Measurements from ENCODE around the gene HOMER2.

DNA sequence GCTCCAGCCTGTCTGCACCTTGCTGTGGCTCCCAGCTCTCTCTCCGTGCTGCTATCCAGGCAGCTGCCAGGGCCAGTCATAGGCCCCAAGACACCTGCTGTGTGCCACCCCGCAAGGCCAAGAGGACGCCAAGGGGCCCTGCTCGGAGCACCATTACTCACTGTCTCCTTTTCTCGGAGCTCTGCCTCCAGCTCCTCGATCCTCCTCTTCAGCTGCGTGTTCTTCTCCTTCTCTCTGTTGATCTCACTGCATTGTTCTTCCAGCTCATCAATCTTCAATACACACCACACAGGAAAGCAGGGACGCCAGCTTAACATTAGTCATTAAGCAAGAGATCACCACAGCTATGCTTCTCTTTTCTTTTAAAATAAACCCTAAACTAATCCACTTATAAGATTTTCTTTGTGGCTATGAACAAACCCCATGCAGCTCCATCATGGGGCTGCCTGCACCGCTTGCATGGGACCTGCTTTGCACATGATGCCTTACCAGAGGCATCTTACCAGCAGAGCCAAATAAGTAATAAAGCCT lies 100.5 kb downstream of the HOMER2 start:
- TF ChIP-seq, protein P1, sequence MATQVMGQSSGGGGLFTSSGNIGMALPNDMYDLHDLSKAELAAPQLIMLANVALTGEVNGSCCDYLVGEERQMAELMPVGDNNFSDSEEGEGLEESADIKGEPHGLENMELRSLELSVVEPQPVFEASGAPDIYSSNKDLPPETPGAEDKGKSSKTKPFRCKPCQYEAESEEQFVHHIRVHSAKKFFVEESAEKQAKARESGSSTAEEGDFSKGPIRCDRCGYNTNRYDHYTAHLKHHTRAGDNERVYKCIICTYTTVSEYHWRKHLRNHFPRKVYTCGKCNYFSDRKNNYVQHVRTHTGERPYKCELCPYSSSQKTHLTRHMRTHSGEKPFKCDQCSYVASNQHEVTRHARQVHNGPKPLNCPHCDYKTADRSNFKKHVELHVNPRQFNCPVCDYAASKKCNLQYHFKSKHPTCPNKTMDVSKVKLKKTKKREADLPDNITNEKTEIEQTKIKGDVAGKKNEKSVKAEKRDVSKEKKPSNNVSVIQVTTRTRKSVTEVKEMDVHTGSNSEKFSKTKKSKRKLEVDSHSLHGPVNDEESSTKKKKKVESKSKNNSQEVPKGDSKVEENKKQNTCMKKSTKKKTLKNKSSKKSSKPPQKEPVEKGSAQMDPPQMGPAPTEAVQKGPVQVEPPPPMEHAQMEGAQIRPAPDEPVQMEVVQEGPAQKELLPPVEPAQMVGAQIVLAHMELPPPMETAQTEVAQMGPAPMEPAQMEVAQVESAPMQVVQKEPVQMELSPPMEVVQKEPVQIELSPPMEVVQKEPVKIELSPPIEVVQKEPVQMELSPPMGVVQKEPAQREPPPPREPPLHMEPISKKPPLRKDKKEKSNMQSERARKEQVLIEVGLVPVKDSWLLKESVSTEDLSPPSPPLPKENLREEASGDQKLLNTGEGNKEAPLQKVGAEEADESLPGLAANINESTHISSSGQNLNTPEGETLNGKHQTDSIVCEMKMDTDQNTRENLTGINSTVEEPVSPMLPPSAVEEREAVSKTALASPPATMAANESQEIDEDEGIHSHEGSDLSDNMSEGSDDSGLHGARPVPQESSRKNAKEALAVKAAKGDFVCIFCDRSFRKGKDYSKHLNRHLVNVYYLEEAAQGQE (IDR thresholded peaks at IDR 0.05; ENCODE audit: insufficient replicate concordance, low read depth) = no peak
- TF ChIP-seq, protein P2, sequence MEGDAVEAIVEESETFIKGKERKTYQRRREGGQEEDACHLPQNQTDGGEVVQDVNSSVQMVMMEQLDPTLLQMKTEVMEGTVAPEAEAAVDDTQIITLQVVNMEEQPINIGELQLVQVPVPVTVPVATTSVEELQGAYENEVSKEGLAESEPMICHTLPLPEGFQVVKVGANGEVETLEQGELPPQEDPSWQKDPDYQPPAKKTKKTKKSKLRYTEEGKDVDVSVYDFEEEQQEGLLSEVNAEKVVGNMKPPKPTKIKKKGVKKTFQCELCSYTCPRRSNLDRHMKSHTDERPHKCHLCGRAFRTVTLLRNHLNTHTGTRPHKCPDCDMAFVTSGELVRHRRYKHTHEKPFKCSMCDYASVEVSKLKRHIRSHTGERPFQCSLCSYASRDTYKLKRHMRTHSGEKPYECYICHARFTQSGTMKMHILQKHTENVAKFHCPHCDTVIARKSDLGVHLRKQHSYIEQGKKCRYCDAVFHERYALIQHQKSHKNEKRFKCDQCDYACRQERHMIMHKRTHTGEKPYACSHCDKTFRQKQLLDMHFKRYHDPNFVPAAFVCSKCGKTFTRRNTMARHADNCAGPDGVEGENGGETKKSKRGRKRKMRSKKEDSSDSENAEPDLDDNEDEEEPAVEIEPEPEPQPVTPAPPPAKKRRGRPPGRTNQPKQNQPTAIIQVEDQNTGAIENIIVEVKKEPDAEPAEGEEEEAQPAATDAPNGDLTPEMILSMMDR (IDR thresholded peaks at IDR 0.05; ENCODE audit: insufficient read depth, low read length) = no peak

All from HL-60 (cell line).